Body of pancreas (tissue), 4 donors: Measurements from ENCODE around the gene OR2W3.

Experiments
- POLR2A ChIP-seq, 3 donors: fragments of 450-650 bp; IDR thresholded peaks; one replicate each; pipeline ENCODE4 v1.6.1; 2016; ENCODE audit warnings: antibody characterized with exemption in 3 of 3, mild to moderate bottlenecking in 2 of 3
- TF ChIP-seq, protein P1 (sequence below), 7 experiments: fragments of 450-650 bp in 4 of 7; fragments of 200-600 bp in 3 of 7; sonication (generic) in 3 of 7; IDR thresholded peaks; one replicate each; pipeline ENCODE4 v1.5.1; 2016 to 2019; ENCODE audit warnings: antibody characterized with exemption in 7 of 7

GRCh38 chr1:247848346-247848745, 47.0 kb upstream of the OR2W3 start:
- TF ChIP-seq, protein P1, sequence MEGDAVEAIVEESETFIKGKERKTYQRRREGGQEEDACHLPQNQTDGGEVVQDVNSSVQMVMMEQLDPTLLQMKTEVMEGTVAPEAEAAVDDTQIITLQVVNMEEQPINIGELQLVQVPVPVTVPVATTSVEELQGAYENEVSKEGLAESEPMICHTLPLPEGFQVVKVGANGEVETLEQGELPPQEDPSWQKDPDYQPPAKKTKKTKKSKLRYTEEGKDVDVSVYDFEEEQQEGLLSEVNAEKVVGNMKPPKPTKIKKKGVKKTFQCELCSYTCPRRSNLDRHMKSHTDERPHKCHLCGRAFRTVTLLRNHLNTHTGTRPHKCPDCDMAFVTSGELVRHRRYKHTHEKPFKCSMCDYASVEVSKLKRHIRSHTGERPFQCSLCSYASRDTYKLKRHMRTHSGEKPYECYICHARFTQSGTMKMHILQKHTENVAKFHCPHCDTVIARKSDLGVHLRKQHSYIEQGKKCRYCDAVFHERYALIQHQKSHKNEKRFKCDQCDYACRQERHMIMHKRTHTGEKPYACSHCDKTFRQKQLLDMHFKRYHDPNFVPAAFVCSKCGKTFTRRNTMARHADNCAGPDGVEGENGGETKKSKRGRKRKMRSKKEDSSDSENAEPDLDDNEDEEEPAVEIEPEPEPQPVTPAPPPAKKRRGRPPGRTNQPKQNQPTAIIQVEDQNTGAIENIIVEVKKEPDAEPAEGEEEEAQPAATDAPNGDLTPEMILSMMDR (IDR thresholded peaks at IDR 0.05), result no peak
- TF ChIP-seq POLR2A (IDR thresholded peaks at IDR 0.05), result no peak
